Effector CD8-positive, alpha-beta T cell (primary cell): ENCODE results near the gene RAPSN.
A peak's percentile ranks its signal among the peaks of the same experiment; 100 is the strongest.

Experiments used
- DNase-seq: peaks from one replicate; lab custom pipeline; 2025; lab: John Stamatoyannopoulos, UW

The RAPSN gene

DNA sequence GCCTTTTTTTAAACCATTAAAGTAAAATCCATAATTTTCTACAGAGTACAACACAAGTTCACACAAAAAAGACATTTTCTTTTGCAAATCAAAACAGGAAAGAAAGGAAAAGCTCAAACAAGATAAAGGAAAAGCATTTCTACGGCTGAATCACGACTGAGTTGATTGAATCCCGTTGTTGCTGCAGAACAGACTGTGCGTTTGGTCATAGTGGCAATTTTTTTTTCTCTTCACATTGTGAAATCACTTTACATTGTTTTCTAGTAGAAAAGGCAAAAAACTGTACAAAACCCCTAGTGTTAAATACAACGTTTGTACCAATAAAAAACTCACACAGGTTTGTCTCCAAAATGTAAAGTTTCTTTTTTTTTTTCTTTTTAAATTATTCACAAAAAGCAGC, 17.3 kb upstream of the RAPSN start:
- DNase-seq, result no peak

GRCh38 chr11:47464483-47464882, 15.5 kb upstream of the RAPSN start:
- no peak for DNase-seq

GRCh38 chr11:47461876-47462275, 12.9 kb upstream of the RAPSN start:
- no peak for DNase-seq

DNA sequence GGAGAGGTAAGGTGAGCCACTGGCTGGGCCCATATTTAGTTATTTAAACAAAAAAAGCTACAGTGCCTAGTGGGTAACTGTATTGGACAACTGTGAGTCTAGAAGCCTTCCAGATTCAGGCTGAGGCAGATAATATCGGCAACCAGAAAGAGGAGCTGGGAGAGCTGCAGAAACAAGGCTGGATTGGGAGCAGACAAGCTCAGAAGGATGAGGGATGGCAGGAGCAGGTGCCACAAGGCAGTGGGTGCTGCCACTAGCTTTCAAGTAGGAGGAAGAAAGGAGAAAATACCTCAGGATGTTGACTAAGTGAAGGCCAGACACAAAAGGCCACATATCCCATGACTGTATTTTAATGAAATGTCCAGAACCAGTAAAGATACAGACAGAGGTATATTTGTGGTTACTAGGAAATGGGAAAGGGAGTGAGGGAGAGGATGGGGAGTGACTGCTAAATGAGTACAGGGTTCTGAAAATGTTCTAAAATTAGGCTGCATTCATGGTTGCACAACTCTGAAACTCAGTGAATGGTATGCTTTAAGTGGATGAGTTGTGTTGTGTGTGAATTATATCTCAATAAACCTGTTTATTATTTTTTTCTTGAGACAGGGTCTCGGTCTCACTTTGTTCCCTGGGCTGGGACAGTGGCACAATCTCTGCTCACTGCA, 11.8 kb upstream of the RAPSN start:
- DNase-seq, result no peak

- DNase-seq, result peak; percentile 31
Measured at GRCh38 chr11:47454258-47454671, 5.3 kb upstream of the RAPSN start.

GRCh38 chr11:47453365-47453764, 4.4 kb upstream of the RAPSN start:
- no peak for DNase-seq

GRCh38 chr11:47451990-47452389, 3.1 kb upstream of the RAPSN start:
- DNase-seq, result no peak

DNA sequence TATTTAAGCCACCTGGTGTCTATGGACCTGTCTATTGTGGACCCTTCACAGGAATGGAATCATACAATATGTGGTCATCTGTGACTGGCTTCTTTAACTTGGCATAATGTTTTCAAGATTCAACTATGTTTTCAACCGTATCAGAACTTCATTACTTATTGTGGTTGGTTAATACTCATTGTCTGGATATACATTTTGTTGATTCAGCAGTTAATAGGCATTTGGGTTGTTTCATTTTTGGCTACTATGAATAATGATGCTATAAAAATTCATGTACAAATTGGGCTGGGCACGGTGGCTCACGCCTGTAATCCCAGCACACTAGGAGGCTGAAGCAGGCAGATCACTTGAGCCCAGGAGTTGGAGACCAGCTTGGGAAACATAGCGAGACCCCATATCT, 2.5 kb upstream of the RAPSN start:
- no peak for DNase-seq

GRCh38 chr11:47449541-47449940, 605 bp upstream of the RAPSN start:
- no peak for DNase-seq

- no peak for DNase-seq
Measured at GRCh38 chr11:47447906-47448305, 1.0 kb downstream of the RAPSN start.

- DNase-seq, result no peak
Measured at GRCh38 chr11:47446833-47447232, 2.1 kb downstream of the RAPSN start.

DNA sequence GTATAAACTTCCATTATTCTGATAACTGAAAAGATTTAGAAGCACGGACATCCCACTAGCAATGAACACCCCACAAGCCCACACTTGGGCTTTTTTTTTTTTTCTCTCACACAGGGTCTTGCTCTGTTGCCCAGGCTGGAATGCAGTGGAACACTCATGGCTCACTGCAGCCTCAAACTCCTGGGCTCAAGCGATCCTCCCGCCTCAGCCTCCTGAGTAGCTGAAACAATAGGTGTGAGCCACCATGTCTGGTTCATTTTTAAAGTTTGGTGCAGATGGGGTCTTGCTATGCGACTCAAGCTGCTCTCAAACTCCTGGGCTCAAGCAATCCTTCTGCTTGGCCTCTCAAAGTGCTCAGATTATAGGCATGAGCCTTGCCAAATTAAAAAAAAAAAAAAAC, 3.1 kb downstream of the RAPSN start:
- DNase-seq, result no peak

DNA sequence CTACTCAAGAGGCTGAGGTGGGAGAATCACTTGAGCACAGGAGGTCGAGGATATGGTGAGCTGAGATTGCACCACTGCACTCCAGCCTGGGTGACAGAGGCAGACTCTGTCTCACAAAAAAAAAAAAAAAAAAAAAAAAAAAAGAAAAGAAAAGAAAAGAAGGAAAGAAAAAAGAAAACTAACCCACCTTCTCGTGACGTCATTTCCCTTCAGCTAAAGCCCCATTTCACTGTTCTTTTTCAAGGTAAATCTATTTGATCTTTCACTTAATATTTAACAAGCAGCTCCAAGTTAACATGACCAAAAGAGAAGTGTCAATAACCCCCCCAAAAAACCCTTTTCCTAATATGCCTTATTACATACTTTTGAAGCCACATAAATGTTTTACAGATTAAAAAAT, 5.1 kb downstream of the RAPSN start:
- DNase-seq, result no peak

DNA sequence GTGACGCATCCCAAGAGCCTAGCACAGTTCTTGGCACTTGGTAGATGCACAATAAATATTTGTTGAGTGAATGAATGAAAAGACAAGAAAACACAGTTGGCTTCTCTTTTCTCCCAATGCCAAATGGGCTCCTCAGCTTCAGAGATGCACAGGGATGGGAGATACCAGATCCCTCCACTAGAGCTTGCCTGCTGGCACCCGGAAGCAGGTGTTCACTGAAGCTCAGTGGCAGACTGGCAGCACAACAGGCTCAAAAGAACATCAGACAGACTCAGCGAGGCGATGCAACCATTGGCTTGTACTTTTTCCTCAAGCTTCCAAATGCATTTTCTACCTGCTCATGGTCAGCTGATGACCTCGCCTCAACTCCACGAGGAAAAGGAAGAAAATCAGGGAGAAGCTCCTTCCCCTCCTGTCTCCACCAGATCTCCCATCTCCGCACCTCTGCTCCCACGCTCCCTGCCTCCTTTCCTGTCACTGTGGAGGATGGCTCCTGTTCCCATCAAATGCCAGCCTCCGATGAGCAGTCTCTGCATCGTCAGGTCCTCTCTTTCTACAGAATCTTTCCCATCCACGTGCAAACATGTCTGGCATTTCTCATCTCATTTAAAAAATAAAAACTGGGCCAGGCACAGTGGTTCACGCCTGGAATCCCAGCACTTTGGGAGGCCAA, 5.8 kb downstream of the RAPSN start:
- no peak for DNase-seq

DNA sequence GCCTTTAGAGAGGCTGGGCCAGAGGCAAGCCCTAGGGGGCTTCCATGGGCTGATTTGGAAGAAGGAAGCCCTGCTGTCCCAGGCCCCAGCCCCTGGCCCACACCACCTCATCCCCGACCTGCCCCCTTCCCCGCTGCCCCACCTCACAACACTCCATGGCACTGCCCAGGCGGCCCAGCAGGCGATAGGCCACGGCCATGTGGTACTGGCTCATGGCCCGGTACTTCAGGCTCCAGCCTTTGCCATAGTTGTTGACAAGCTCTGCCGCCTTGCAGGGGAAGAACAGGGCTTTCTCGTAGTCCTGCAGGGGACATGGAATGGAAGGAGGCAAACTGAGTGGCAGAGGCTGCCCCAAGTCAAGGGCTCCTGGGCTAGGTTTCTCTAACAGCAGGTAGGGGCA, 6.4 kb downstream of the RAPSN start:
- DNase-seq, result no peak

- DNase-seq, result no peak
Measured at GRCh38 chr11:47441421-47441820, 7.5 kb downstream of the RAPSN start.

DNA sequence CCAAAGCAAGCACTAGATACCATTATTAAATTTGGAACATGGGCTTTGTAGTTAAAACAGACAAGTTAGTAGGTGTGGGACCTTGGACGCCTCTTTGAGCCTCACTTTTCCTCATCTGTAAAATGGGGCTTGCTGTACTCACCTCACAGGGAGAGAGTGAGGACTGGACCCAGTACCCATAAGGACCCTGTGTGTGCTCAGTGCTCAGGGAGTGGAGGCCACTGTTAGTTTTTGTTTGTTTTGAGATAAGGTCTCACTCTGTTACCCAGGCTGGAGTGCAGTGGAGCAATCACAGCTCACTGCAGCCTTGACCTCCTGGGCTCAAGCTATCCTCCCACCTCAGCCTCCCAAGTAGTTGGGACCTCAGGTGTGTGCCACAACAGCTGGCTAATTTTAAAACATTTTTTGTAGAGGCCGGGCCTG, 8.9 kb downstream of the RAPSN start:
- DNase-seq, result no peak

DNA sequence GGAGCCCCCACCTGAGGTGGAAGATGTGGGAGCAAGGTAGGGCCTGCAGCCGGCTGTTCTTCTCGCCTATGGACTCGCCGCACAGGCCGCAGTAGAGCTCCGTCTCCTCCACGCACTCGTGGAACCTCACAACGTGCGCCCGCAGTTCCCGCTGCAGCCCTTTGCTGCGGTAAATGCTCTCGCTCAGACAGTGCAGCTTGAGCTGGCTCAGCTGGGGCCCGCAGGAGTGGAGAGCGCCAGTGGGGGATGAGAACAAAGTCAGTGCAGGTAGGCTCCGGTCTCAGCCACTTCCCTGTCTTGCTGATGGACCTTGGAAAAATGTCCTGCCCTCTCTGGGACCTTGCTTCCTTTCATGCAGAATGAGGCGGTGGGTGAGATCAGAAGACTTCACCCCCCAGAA, 10.2 kb downstream of the RAPSN start:
- DNase-seq, result no peak

DNA sequence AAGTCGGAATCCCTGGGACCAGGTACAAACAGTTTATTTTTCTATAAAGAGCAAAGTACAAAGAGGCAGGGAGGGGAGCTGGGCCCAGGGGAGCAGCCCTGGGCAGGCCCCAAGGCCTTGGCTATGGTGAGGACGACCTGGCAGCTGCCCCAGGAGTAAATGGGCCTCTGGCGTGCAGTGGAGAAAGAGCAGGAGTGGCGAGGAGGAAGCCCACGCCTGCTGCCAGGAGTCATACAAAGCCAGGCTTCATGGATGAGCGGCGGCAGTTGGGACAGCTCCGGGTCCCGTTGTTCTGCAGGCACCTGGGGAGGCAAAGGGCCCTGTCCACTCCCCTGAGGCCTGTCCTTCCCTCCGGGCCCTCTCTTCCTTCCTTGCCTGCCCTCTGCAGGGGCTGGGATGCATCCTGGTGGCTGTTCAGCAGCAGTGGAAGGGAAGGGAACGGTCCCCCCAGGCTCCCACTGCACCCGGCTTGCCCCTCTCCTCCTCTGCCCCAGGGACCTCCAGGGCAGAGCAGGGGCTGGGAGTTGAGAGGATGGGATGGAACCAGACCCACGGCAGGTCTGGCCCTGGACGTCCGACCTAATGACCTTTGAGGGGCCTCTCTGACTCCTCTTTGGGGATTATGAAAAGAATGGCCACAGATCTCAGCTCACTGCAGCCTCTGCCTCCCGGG, 11.1 kb downstream of the RAPSN start:
- no peak for DNase-seq

GRCh38 chr11:47437218-47437745, 11.7 kb downstream of the RAPSN start:
- no peak for DNase-seq

DNA sequence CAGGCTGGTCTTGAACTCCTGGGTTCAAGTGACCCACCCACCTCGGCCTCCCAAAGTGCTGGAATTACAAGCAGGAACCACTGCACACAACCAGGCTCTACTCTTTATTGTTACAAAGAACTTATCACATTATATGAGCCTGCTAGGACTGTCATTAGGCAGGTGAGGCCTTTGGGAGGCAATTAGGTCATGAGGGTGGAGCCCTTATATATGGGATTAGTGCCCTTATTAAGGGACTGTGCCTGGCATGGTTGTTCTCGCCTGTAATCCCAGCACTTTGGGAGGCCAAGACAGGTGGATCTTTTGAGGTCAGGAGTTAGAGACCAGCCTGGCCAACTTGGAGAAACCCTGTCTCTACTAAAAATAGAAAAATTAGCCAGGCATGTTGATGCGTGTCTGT, 12.2 kb downstream of the RAPSN start:
- DNase-seq, result no peak

DNA sequence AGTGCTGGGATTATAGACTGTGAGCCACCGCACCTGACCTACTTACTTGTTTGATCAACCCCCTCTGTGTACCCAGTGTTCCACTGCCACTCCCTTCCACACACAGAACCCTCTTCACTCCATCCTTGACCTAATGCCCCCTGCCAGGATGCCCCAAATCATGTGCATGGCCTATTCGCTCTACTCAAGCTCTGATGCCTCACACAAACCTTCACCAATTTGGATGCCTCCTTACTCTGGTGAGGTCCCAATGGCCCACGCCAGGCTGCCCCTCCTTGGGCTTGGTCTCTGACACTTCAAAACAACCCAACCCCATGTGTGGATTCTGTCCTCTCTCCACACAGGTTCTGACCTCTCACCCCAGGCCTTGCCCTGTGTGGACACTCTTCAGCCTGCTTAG, 13.2 kb downstream of the RAPSN start:
- DNase-seq, result no peak
